ENCODE data around the gene MTMR10.

DNA sequence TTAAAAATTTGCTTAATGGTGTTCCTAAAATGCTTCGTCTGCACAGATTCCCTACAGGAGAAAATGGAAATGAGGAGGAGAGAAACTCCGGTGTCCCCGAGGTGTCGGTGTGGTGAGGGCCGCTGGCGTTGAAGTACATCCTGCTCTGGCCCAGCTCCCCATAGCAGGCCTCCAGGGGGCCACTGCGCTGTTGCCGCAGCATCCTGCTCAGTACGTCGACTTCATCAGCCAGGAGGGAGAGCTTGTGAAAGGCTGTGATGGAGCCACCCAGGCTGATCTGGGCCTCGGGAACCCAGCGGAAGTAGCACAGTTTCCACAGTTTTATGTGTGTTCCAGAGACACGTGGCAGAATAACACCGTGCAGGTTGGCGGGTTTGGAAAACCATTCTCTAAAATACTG lies 49.9 kb downstream of the MTMR10 start:
- TF ChIP-seq, protein P1, sequence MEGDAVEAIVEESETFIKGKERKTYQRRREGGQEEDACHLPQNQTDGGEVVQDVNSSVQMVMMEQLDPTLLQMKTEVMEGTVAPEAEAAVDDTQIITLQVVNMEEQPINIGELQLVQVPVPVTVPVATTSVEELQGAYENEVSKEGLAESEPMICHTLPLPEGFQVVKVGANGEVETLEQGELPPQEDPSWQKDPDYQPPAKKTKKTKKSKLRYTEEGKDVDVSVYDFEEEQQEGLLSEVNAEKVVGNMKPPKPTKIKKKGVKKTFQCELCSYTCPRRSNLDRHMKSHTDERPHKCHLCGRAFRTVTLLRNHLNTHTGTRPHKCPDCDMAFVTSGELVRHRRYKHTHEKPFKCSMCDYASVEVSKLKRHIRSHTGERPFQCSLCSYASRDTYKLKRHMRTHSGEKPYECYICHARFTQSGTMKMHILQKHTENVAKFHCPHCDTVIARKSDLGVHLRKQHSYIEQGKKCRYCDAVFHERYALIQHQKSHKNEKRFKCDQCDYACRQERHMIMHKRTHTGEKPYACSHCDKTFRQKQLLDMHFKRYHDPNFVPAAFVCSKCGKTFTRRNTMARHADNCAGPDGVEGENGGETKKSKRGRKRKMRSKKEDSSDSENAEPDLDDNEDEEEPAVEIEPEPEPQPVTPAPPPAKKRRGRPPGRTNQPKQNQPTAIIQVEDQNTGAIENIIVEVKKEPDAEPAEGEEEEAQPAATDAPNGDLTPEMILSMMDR (conservative IDR thresholded peaks at IDR 0.05; ENCODE audit: low read depth, low read length) = no peak
- TF ChIP-seq EZH2 (IDR thresholded peaks at IDR 0.05; ENCODE audit: low read length, unreplicated experiment) = no peak
- TF ChIP-seq EZH2phosphoT487 (IDR thresholded peaks at IDR 0.05; ENCODE audit: borderline replicate concordance, low read length) = no peak

Measured in PC-3 (cell line).